Thyroid gland (tissue), 4 donors: ENCODE data around the gene SLC25A33. TPM values are rescaled to one million over a fixed set of nuclear protein-coding genes. Genes with fewer than 3 reads are reported as not detected.

Source experiments
- DNase-seq, 2 donors: peaks; one replicate each; pipeline ENCODE4 v3.0.0-alpha.2; 2019
- H3K27ac ChIP-seq, 3 donors: fragments of 200-600 bp; sonication (generic); 1 replicate in 2 of 3; 2 replicates in 1 of 3; pipeline ENCODE4 v1.5.1; 2016 to 2019; ENCODE audit warnings: mild to moderate bottlenecking in 1 of 3, moderate library complexity in 1 of 3
- H3K27me3 ChIP-seq: fragments of 200-600 bp; sonication (generic); one replicate; pipeline ENCODE4 v1.5.1; 2019
- H3K36me3 ChIP-seq, 2 donors: fragments of 200-600 bp; sonication (generic); one replicate each; pipeline ENCODE4 v1.5.1; 2016 to 2019
- H3K4me1 ChIP-seq, 2 donors: fragments of 200-600 bp; sonication (generic); one replicate each; pipeline ENCODE4 v1.5.1; 2017 to 2019
- H3K4me3 ChIP-seq, 3 donors: fragments of 200-600 bp; sonication (generic); replicated peaks in 1 of 3; 1 replicate in 2 of 3; 2 replicates in 1 of 3; pipeline ENCODE4 v1.5.1; 2016; ENCODE audit warnings: mild to moderate bottlenecking in 1 of 3
- H3K9me3 ChIP-seq: fragments of 200-600 bp; sonication (generic); one replicate; pipeline ENCODE4 v1.5.1; 2017
- CTCF ChIP-seq, 6 experiments: fragments of 200-600 bp in 3 of 6; fragments of 450-650 bp in 3 of 6; sonication (generic) in 3 of 6; IDR thresholded peaks; one replicate each; pipeline ENCODE4 v1.5.1; 2016 to 2019; ENCODE audit warnings: antibody characterized with exemption in 6 of 6, mild to moderate bottlenecking in 2 of 6, inconsistent platforms in 1 of 6, moderate library complexity in 1 of 6
- POLR2A ChIP-seq, 2 donors: fragments of 450-650 bp; IDR thresholded peaks; one replicate each; pipeline ENCODE4 v1.6.1; 2017; ENCODE audit warnings: antibody characterized with exemption in 2 of 2, mild to moderate bottlenecking in 2 of 2, moderate library complexity in 1 of 2
- WGBS, 2 donors: methylation state at CpG; one replicate each; pipeline ENCODE4 v1.1.5; 2017; 5-methylcytosine and 5-hydroxymethylcytosine counted together
- intact Hi-C: fragments of 100-400 bp; cut with DNase I; formaldehyde crosslinking; loops from one replicate; pipeline ENCODE4 v1.15.1; 2023
- total RNA-seq, 4 donors: library from RNA; depleted of rRNA; stranded (reverse); fragments of >200 nt; gene quantifications; one replicate each; pipeline ENCODE4 v1.2.3, GENCODE V29; 2016

SLC25A33 gene
- total RNA-seq, 4 donors from 2014 or later: 10.6 to 16.6 (median 14.7) TPM

GRCh38 chr1:9607352-9607751 lies 68.1 kb downstream of the SLC25A33 start:
- H3K4me1 ChIP-seq: no peaks in the 10 kb centered on the region
- no peak overlapping the region for H3K27ac ChIP-seq
- DNase-seq: no peak
- TF ChIP-seq POLR2A (IDR thresholded peaks at IDR 0.05): no peak
- TF ChIP-seq CTCF (IDR thresholded peaks at IDR 0.05): no peak
- H3K4me3 ChIP-seq: no peak overlapping the region
- peaks cover 8 to 9% of the 10 kb centered on the region in 2 donors for H3K36me3 ChIP-seq
- H3K27me3 ChIP-seq: no peaks in the 10 kb centered on the region
- intact Hi-C loops: no loop called here
- H3K9me3 ChIP-seq: no peaks in the 10 kb centered on the region
- whole genome bisulfite sequencing, 2 donors: 90 to 92% methylated on average over 19 of the region's 19 CpGs

- Histone ChIP-seq H3K27me3 (no peaks in the 10 kb centered on the region), H3K4me3 (no peak overlapping the region), H3K9me3 (no peaks in the 10 kb centered on the region), H3K27ac (no peak overlapping the region), H3K36me3 (peaks cover 6 to 8% of the 10 kb centered on the region in 2 donors), H3K4me1 (no peaks in the 10 kb centered on the region)
- WGBS, 2 donors: 93 to 94% methylated on average over 5 of the region's 5 CpGs
- TF ChIP-seq CTCF (IDR thresholded peaks at IDR 0.05) (no peak), POLR2A (IDR thresholded peaks at IDR 0.05) (no peak)
- intact Hi-C loops: no loop called here
- no peak for DNase-seq
These were observed 70.7 kb downstream of the SLC25A33 start for GRCh38 chr1:9609998-9610397.

GRCh38 chr1:9610548-9610947 lies 71.3 kb downstream of the SLC25A33 start:
- TF ChIP-seq POLR2A (IDR thresholded peaks at IDR 0.05) (no peak), CTCF (IDR thresholded peaks at IDR 0.05) (no peak)
- H3K27me3 ChIP-seq: no peaks in the 10 kb centered on the region
- WGBS, 2 donors: 94 to 95% methylated on average over 20 to 23 of the region's 25 CpGs
- DNase-seq: no peak
- H3K27ac ChIP-seq: no peak overlapping the region
- H3K9me3 ChIP-seq: no peaks in the 10 kb centered on the region
- no peak overlapping the region for H3K4me3 ChIP-seq
- intact Hi-C loops: no loop called here
- no peaks in the 10 kb centered on the region for H3K4me1 ChIP-seq
- H3K36me3 ChIP-seq: peaks cover 6 to 8% of the 10 kb centered on the region in 2 donors

- Histone ChIP-seq H3K27me3 (no peaks in the 10 kb centered on the region), H3K27ac (no peak overlapping the region), H3K9me3 (no peaks in the 10 kb centered on the region), H3K36me3 (peaks cover 6 to 8% of the 10 kb centered on the region in 2 donors), H3K4me1 (no peaks in the 10 kb centered on the region), H3K4me3 (no peak overlapping the region)
- 88 to 90% methylated on average over 7 to 9 of the region's 13 CpGs for WGBS, 2 donors
- no peak for TF ChIP-seq CTCF (IDR thresholded peaks at IDR 0.05)
- TF ChIP-seq POLR2A (IDR thresholded peaks at IDR 0.05): no peak
- DNase-seq: no peak
- intact Hi-C loops: no loop called here
These were observed 72.5 kb downstream of the SLC25A33 start for GRCh38 chr1:9611716-9612115.

GRCh38 chr1:9612162-9612845 lies 73.0 kb downstream of the SLC25A33 start:
- WGBS, 2 donors: 89 to 99% methylated on average over 5 to 8 of the region's 11 CpGs
- TF ChIP-seq CTCF (IDR thresholded peaks at IDR 0.05) (no peak), POLR2A (IDR thresholded peaks at IDR 0.05) (no peak)
- intact Hi-C loops: no loop called here
- peaks cover 6 to 8% of the 10 kb centered on the region in 2 donors for H3K36me3 ChIP-seq
- H3K27ac ChIP-seq: no peak overlapping the region
- H3K27me3 ChIP-seq: no peaks in the 10 kb centered on the region
- no peaks in the 10 kb centered on the region for H3K9me3 ChIP-seq
- H3K4me3 ChIP-seq: no peak overlapping the region
- H3K4me1 ChIP-seq: no peaks in the 10 kb centered on the region
- no peak for DNase-seq
